A549 (cell line): ENCODE measurements around the gene PATJ. TPM values are rescaled to one million over a fixed set of nuclear protein-coding genes. Genes with fewer than 3 reads are reported as not detected.

ENCODE experiments used
- ATAC-seq, 2 experiments: fragments of 200-7000 bp in 1 of 2; fragments of >200 bp in 1 of 2; cut with Nextera tagmentation in 1 of 2; cut with Tn5 transposase in 1 of 2; 3 replicates each; pipeline versions ENCODE4 v1.8.0 to v1.9.1; 2018 to 2020; ENCODE audit warnings: mild to moderate bottlenecking in 1 of 2, moderate library complexity in 1 of 2
- CTCF ChIA-PET: fragments of 300-600 bp; sonication (Branson Sonifier 250); formaldehyde crosslinking; extraction: SDS; loops from one replicate; lab custom pipeline; 2021; ENCODE audit warnings: antibody characterized with exemption, inconsistent platforms; lab: Yijun Ruan, JAX
- POLR2A ChIA-PET: fragments of 350-600 bp; formaldehyde crosslinking; extraction: SDS; loops from one replicate; lab custom pipeline; 2021; ENCODE audit warnings: antibody characterized with exemption, inconsistent platforms; lab: Yijun Ruan, JAX
- DNase-seq, 2 experiments: peaks; one replicate each; pipeline versions ENCODE4 v3.0.0 to v3.0.0-alpha.2; 2011 to 2016; ENCODE audit warnings: low read depth in 1 of 2, low spot score in 1 of 2
- FAIRE-seq: peaks from 2 replicates; lab custom pipeline; 2011; peaks lifted over from hg19 to GRCh38; lab: Jason Lieb, UNC
- H3K27ac ChIP-seq, 2 experiments: fragments of >200 bp; sonication (Bioruptor Twin); formaldehyde crosslinking; 3 replicates each; pipeline ENCODE4 v1.5.1; 2016 to 2017
- H3K4me1 ChIP-seq: fragments of >200 bp; sonication (Bioruptor Twin); formaldehyde crosslinking; 3 replicates; pipeline ENCODE4 v1.6.1; 2016
- H3K4me2 ChIP-seq: fragments of >200 bp; sonication (Bioruptor Twin); formaldehyde crosslinking; 3 replicates; pipeline ENCODE4 v1.6.1; 2016
- H3K4me3 ChIP-seq: fragments of >200 bp; sonication (Bioruptor Twin); formaldehyde crosslinking; 3 replicates; pipeline ENCODE4 v1.5.1; 2016
- H3K9me3 ChIP-seq: fragments of >200 bp; sonication (Bioruptor Twin); formaldehyde crosslinking; 3 replicates; pipeline ENCODE4 v1.6.1; 2016
- BCL3 ChIP-seq: fragments of >200 bp; sonication (Bioruptor Twin); formaldehyde crosslinking; IDR thresholded peaks from 3 replicates; pipeline ENCODE4 v1.6.1; 2016
- BHLHE40 ChIP-seq: IDR thresholded peaks from 2 replicates; pipeline ENCODE4 v1.6.1; 2012; ENCODE audit warnings: low read depth, low read length, inconsistent platforms
- CBX8 ChIP-seq: fragments of 200-600 bp; sonication (generic); IDR thresholded peaks from 2 replicates; pipeline ENCODE4 v1.6.1; 2016
- CTCF ChIP-seq: fragments of >200 bp; sonication (Bioruptor Twin); formaldehyde crosslinking; IDR thresholded peaks from 3 replicates; pipeline ENCODE4 v1.5.1; 2016
- E2F6 ChIP-seq: IDR thresholded peaks from 2 replicates; pipeline ENCODE4 v1.6.1; 2012; ENCODE audit warnings: low read depth, borderline replicate concordance
- EP300 ChIP-seq, 2 experiments: fragments of >200 bp; sonication (Bioruptor Twin); formaldehyde crosslinking; IDR thresholded peaks; 2 replicates in 1 of 2; 3 replicates in 1 of 2; pipeline ENCODE4 v1.6.1; 2016 to 2017
- FOSB ChIP-seq: fragments of 250-450 bp; sonication (Bioruptor Pico); IDR thresholded peaks from 2 replicates; pipeline ENCODE4 v1.5.0; 2020; ENCODE audit warnings: mild to moderate bottlenecking, moderate library complexity
- FOXS1 ChIP-seq: fragments of 250-450 bp; sonication (Bioruptor Pico); IDR thresholded peaks from 2 replicates; pipeline ENCODE4 v1.5.0; 2020; ENCODE audit warnings: mild to moderate bottlenecking, moderate library complexity
- HEYL ChIP-seq: fragments of 250-450 bp; sonication (Bioruptor Pico); IDR thresholded peaks from 2 replicates; pipeline ENCODE4 v1.8.0; 2021; ENCODE audit warnings: mild to moderate bottlenecking, moderate library complexity
- HMGXB4 ChIP-seq: fragments of 250-450 bp; sonication (Bioruptor Pico); IDR thresholded peaks from 2 replicates; pipeline ENCODE4 v1.5.0; 2021; ENCODE audit warnings: mild to moderate bottlenecking, moderate library complexity, borderline replicate concordance
- MAFK ChIP-seq: fragments of 450-650 bp; IDR thresholded peaks from 2 replicates; pipeline ENCODE4 v1.6.1; 2014; ENCODE audit not compliant: partially characterized antibody
- MYC ChIP-seq: IDR thresholded peaks from 2 replicates; pipeline ENCODE4 v1.6.1; 2012; ENCODE audit warnings: mild to moderate bottlenecking, inconsistent platforms, low read length, improper control_type of control experiment, borderline replicate concordance
- NFE2L2 ChIP-seq: fragments of 150-350 bp; conservative IDR thresholded peaks from 2 replicates; pipeline ENCODE4 v1.6.1; 2014; ENCODE audit warnings: low read length
- PBX3 ChIP-seq: IDR thresholded peaks from 2 replicates; pipeline ENCODE4 v1.6.1; 2012
- PHF8 ChIP-seq: fragments of 200-600 bp; sonication (generic); IDR thresholded peaks from 2 replicates; pipeline ENCODE4 v1.6.1; 2016; ENCODE audit warnings: low read depth, mild to moderate bottlenecking, antibody characterized with exemption, moderate library complexity, borderline replicate concordance
- POLR2A ChIP-seq: IDR thresholded peaks from 2 replicates; pipeline ENCODE4 v1.6.1; 2012; ENCODE audit warnings: mild to moderate bottlenecking, low read length
- POLR2AphosphoS2 ChIP-seq: conservative IDR thresholded peaks from 2 replicates; pipeline ENCODE4 v1.6.1; 2012; ENCODE audit warnings: low read length, improper control_type of control experiment, inconsistent platforms
- RARB ChIP-seq: fragments of 250-450 bp; sonication (Bioruptor Pico); IDR thresholded peaks from 2 replicates; pipeline ENCODE4 v1.8.0; 2021; ENCODE audit warnings: mild to moderate bottlenecking, moderate library complexity
- RCOR1 ChIP-seq: fragments of 150-350 bp; IDR thresholded peaks from 2 replicates; pipeline ENCODE4 v1.6.1; 2014; ENCODE audit warnings: antibody characterized with exemption, low read length, low read depth
- RNF2 ChIP-seq: fragments of 200-600 bp; sonication (generic); IDR thresholded peaks from 2 replicates; pipeline ENCODE4 v1.6.1; 2016; ENCODE audit warnings: low read depth, mild to moderate bottlenecking, antibody characterized with exemption, moderate library complexity, borderline replicate concordance
- SREBF2 ChIP-seq: fragments of 450-650 bp; IDR thresholded peaks from 2 replicates; pipeline ENCODE4 v1.6.1; 2014; ENCODE audit warnings: mild to moderate bottlenecking, moderate library complexity
- TFCP2L1 ChIP-seq: fragments of 250-450 bp; sonication (Bioruptor Pico); IDR thresholded peaks from 2 replicates; pipeline ENCODE4 v1.5.0; 2021; ENCODE audit warnings: mild to moderate bottlenecking
- TP53 ChIP-seq: fragments of 250-450 bp; sonication (Bioruptor Pico); IDR thresholded peaks from 2 replicates; pipeline ENCODE4 v1.5.0; 2021; ENCODE audit warnings: mild to moderate bottlenecking, moderate library complexity
- ZFP36 ChIP-seq: fragments of 450-650 bp; IDR thresholded peaks from 2 replicates; pipeline ENCODE4 v1.6.1; 2014; ENCODE audit warnings: borderline replicate concordance; ENCODE audit not compliant: partially characterized antibody
- WGBS: methylation state at CpG from one replicate; pipeline ENCODE4 v1.1.6; 2017; ENCODE audit errors: missing lambda C conversion rate; 5-methylcytosine and 5-hydroxymethylcytosine counted together
- polyA plus RNA-seq, 4 experiments: library from polyadenylated mRNA; depleted of rRNA in 3 of 4; stranded (reverse); fragments of >200 nt; fragmentation: RNase III in 1 of 4; extraction: RNeasy Plus Mini Kit Qiagen cat#74134 plus additional on column Dnase treatment in 1 of 4; gene quantifications; 2 replicates in 3 of 4; 3 replicates in 1 of 4; pipeline ENCODE4 v1.2.3, GENCODE V29; 2011 to 2017

The PATJ gene
- polyA plus RNA-seq, 2 of the 4 experiments (the other 2 are of a cell fraction): 6.0 to 14.7 TPM

DNA sequence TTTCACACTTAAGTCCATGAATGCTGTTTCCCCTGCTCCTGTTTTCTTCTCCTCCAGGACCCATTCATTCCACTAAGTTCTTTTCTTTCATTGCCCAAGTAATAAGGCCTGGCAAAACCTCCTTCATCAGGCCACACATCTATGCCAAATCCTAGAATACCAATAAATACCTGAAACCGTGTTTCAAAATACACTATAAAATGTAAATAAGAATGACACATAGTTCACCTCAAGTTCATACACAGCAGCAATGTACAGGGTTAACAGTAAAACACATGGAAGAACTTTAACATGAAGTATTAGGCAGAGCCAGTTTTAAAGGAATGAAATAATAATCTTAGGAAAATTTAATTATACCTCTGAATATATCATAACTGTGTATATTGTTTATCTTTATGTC is 365.6 kb downstream of the PATJ start (continued):
- no peak for TF ChIP-seq HMGXB4 (CRISPR knock-in tag)
- no peak for TF ChIP-seq PHF8
- no peak for TF ChIP-seq NFE2L2

- ChIA-PET POLR2A (no interaction called here), CTCF (interaction anchor here (1.2 kb wide), 1 partner anchor 11 kb away, joined by 5 read pairs; no protein-coding TSS in a partner anchor)
- Histone ChIP-seq H3K4me1 (no peaks in the 10 kb centered on the region), H3K27ac (no peak overlapping the region), H3K9me3 (no peaks in the 10 kb centered on the region), H3K4me3 (no peak overlapping the region), H3K4me2 (no peak overlapping the region)
- 88% methylated on average over 5 of the region's 5 CpGs for WGBS
- ATAC-seq: no peak
- no peak for FAIRE-seq
- no peak for DNase-seq
- no peak for TF ChIP-seq PHF8
- TF ChIP-seq E2F6: no peak
- no peak for TF ChIP-seq MAFK
- no peak for TF ChIP-seq POLR2A
- no peak for TF ChIP-seq SREBF2
Measured at GRCh38 chr1:62109124-62109523, 366.8 kb downstream of the PATJ start.

- DNase-seq (no peak), ATAC-seq (no peak), FAIRE-seq (no peak)
- Histone ChIP-seq H3K9me3 (no peaks in the 10 kb centered on the region), H3K4me3 (no peak overlapping the region), H3K4me2 (no peak overlapping the region), H3K27ac (no peak overlapping the region), H3K4me1 (no peaks in the 10 kb centered on the region)
- TF ChIP-seq TP53 (CRISPR knock-in tag): no peak
- no peak for TF ChIP-seq ZFP36
- TF ChIP-seq POLR2AphosphoS2: no peak
- TF ChIP-seq CBX8: no peak
- no peak for TF ChIP-seq EP300 (IDR thresholded peaks at IDR 0.05)
- TF ChIP-seq MAFK: no peak
- TF ChIP-seq RARB: no peak
- TF ChIP-seq MYC: no peak
- no peak for TF ChIP-seq FOXS1 (CRISPR knock-in tag)
- no peak for TF ChIP-seq HMGXB4 (CRISPR knock-in tag)
- no peak for TF ChIP-seq BHLHE40
- no peak for TF ChIP-seq HEYL (CRISPR knock-in tag)
- no peak for TF ChIP-seq CTCF
- TF ChIP-seq TFCP2L1 (CRISPR knock-in tag): no peak
- TF ChIP-seq RNF2: no peak
- TF ChIP-seq PBX3: no peak
- TF ChIP-seq FOSB (CRISPR knock-in tag): no peak
- no peak for TF ChIP-seq BCL3
- no peak for TF ChIP-seq RCOR1
- WGBS: 92% methylated on average over 11 of the region's 11 CpGs
- CTCF ChIA-PET: interaction anchor here (0.6 to 2.1 kb wide), 3 partner anchors 12 to 211 kb away, joined by 5 to 8 read pairs (median 5); no protein-coding TSS in a partner anchor
- POLR2A ChIA-PET: no interaction called here
Measured at GRCh38 chr1:62110198-62110817, 368.0 kb downstream of the PATJ start.
